Omental fat pad (tissue), 4 donors: ENCODE data around the gene YIPF4. TPM values are rescaled to one million over a fixed set of nuclear protein-coding genes. Genes with fewer than 3 reads are reported as not detected.

ENCODE experiments used
- ATAC-seq: fragments of 150-250 bp; one replicate; pipeline ENCODE4 v1.9.1; 2016; ENCODE audit warnings: mild to moderate bottlenecking, moderate library complexity; ENCODE audit not compliant: low FRiP score
- DNase-seq: peaks from one replicate; pipeline ENCODE4 v3.0.0-alpha.2; 2019; ENCODE audit warnings: low spot score
- CTCF ChIP-seq, 3 donors: fragments of 450-650 bp; IDR thresholded peaks; one replicate each; pipeline ENCODE4 v1.5.1; 2016 to 2017; ENCODE audit warnings: antibody characterized with exemption in 3 of 3, mild to moderate bottlenecking in 3 of 3, moderate library complexity in 2 of 3
- total RNA-seq, 4 donors: library from RNA; depleted of rRNA; stranded (reverse); fragments of >200 nt; gene quantifications; one replicate each; pipeline ENCODE4 v1.1.0, GENCODE V29; 2016

Gene YIPF4
- 10 to 100 TPM; 12.2 to 33.9 (median 16.9) TPM for total RNA-seq

GRCh38 chr2:32277674-32278477, at the start of gene YIPF4:
Gene YIPF4, plus strand, starts transcription at chr2:32277904. Its CDS starts 252 bp downstream, at chr2:32278156.
- ATAC-seq: peak; percentile 98
- TF ChIP-seq CTCF (IDR thresholded peaks at IDR 0.05): no peak
- peak; percentile 88 for DNase-seq

GRCh38 chr2:32228181-32228580, 49.5 kb upstream of the YIPF4 start:
- ATAC-seq: no peak

GRCh38 chr2:32229635-32230034, 48.1 kb upstream of the YIPF4 start:
- ATAC-seq (no peak), DNase-seq (no peak)
- no peak for TF ChIP-seq CTCF (IDR thresholded peaks at IDR 0.05)

More at GRCh38 chr2:32228181-32228580, 49.5 kb upstream of the YIPF4 start:
- DNase-seq: no peak
- TF ChIP-seq CTCF (IDR thresholded peaks at IDR 0.05): no peak

- ATAC-seq: no peak
- no peak for DNase-seq
- no peak for TF ChIP-seq CTCF (IDR thresholded peaks at IDR 0.05)
Observed at GRCh38 chr2:32231959-32232358, 45.7 kb upstream of the YIPF4 start.

GRCh38 chr2:32235315-32235714, 42.4 kb upstream of the YIPF4 start:
- ATAC-seq (no peak), DNase-seq (no peak)
- TF ChIP-seq CTCF (IDR thresholded peaks at IDR 0.05): no peak

GRCh38 chr2:32237488-32237887, 40.2 kb upstream of the YIPF4 start:
- no peak for TF ChIP-seq CTCF (IDR thresholded peaks at IDR 0.05)
- ATAC-seq (no peak), DNase-seq (no peak)

GRCh38 chr2:32237996-32238395, 39.7 kb upstream of the YIPF4 start:
- no peak for DNase-seq
- no peak for TF ChIP-seq CTCF (IDR thresholded peaks at IDR 0.05)

More at GRCh38 chr2:32237996-32238395, 39.7 kb upstream of the YIPF4 start:
- no peak for ATAC-seq
